ENCODE results near the gene TMPRSS7.

DNA sequence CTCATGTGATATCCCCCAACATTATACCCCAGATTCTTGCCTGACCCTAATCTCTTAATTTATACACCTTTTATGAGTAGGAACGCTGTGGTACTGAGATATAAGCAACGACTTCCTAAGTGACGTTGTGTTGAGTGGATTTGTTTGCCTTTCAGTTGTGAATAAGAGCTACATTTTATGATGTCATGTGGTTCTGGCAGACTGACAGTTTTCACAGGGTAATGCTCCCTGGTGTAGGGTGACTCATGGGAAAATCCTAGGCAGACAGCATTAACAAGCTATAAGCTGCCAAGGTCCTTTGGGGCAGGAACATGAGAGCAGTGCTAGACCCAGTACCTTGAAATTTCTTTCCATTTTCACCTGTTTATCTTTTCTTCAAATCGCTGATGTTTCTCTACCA is 62.8 kb downstream of the TMPRSS7 start:
- TF ChIP-seq, protein P1, sequence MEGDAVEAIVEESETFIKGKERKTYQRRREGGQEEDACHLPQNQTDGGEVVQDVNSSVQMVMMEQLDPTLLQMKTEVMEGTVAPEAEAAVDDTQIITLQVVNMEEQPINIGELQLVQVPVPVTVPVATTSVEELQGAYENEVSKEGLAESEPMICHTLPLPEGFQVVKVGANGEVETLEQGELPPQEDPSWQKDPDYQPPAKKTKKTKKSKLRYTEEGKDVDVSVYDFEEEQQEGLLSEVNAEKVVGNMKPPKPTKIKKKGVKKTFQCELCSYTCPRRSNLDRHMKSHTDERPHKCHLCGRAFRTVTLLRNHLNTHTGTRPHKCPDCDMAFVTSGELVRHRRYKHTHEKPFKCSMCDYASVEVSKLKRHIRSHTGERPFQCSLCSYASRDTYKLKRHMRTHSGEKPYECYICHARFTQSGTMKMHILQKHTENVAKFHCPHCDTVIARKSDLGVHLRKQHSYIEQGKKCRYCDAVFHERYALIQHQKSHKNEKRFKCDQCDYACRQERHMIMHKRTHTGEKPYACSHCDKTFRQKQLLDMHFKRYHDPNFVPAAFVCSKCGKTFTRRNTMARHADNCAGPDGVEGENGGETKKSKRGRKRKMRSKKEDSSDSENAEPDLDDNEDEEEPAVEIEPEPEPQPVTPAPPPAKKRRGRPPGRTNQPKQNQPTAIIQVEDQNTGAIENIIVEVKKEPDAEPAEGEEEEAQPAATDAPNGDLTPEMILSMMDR (optimal IDR thresholded peaks at IDR 0.05 in 1 of 3, IDR thresholded peaks at IDR 0.05 in 1 of 3, conservative IDR thresholded peaks at IDR 0.05 in 1 of 3; ENCODE audit: extremely low read depth in 1 of 3, insufficient read depth in 2 of 3, low read length in 3 of 3): no peak
- no peak for TF ChIP-seq EZH2 (IDR thresholded peaks at IDR 0.05; ENCODE audit: low read length)
